Measurements from ENCODE around the gene KIRREL3.

DNA sequence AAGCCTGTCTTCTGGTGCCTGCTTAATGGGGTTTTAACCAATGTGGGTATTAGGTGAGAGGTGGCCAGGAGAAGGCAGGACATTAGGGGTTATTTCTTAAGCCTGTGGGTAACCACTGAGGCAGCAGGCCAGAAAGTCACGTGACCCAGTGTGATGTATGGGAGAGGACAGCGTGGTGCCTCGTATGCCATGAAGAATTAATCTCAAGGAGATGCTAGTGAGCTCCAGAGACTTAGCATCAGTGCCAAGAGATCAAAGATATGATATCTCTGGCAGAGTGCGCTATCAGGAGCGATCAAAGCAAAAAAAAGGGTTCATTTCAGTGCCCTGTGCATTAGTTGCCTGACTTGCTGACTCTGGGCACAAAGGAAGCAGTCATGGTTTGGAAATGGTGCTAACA is 275.5 kb downstream of the KIRREL3 start:
- no peak for TF ChIP-seq POLR2A (IDR thresholded peaks at IDR 0.05)
- TF ChIP-seq, protein P1, sequence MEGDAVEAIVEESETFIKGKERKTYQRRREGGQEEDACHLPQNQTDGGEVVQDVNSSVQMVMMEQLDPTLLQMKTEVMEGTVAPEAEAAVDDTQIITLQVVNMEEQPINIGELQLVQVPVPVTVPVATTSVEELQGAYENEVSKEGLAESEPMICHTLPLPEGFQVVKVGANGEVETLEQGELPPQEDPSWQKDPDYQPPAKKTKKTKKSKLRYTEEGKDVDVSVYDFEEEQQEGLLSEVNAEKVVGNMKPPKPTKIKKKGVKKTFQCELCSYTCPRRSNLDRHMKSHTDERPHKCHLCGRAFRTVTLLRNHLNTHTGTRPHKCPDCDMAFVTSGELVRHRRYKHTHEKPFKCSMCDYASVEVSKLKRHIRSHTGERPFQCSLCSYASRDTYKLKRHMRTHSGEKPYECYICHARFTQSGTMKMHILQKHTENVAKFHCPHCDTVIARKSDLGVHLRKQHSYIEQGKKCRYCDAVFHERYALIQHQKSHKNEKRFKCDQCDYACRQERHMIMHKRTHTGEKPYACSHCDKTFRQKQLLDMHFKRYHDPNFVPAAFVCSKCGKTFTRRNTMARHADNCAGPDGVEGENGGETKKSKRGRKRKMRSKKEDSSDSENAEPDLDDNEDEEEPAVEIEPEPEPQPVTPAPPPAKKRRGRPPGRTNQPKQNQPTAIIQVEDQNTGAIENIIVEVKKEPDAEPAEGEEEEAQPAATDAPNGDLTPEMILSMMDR (IDR thresholded peaks at IDR 0.05) = no peak

All from prostate gland (tissue), 2 donors.